ENCODE data around the gene TTLL11.

DNA sequence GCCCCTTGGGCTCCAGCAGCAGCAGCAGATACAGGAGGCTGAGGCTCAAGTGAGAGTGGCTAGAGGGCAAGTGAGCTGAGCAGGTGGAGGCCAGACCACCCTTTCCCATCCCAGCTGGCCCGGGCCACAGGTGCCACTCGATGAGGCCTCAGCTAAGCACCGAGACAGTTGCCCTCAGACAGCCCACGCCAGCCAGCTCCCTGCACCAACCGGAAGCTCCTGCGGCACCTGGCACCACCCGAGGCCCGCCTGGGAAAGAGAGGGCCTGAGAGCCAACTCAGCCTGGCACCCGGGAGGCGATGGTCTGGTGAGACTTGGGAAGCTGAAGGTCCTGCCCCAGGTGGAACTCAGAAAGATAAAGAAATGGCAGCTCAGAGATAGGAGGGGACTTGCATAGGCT, 28.3 kb upstream of the TTLL11 start:
- TF ChIP-seq, protein P1, sequence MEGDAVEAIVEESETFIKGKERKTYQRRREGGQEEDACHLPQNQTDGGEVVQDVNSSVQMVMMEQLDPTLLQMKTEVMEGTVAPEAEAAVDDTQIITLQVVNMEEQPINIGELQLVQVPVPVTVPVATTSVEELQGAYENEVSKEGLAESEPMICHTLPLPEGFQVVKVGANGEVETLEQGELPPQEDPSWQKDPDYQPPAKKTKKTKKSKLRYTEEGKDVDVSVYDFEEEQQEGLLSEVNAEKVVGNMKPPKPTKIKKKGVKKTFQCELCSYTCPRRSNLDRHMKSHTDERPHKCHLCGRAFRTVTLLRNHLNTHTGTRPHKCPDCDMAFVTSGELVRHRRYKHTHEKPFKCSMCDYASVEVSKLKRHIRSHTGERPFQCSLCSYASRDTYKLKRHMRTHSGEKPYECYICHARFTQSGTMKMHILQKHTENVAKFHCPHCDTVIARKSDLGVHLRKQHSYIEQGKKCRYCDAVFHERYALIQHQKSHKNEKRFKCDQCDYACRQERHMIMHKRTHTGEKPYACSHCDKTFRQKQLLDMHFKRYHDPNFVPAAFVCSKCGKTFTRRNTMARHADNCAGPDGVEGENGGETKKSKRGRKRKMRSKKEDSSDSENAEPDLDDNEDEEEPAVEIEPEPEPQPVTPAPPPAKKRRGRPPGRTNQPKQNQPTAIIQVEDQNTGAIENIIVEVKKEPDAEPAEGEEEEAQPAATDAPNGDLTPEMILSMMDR (conservative IDR thresholded peaks at IDR 0.05), result no peak
- no peak for TF ChIP-seq EZH2 (IDR thresholded peaks at IDR 0.05; ENCODE audit: low read depth)

Data from PC-9 (cell line).